ENCODE measurements around the gene HES7.
A peak's percentile ranks its signal among the peaks of the same experiment; 100 is the strongest.
"Not testable (repeated sequence)": the region's sequence is repeated elsewhere in the genome, so short reads cannot be mapped to it uniquely, and the experiment has no call there.

The HES7 gene

GRCh38 chr17:8087075-8087951 is 36.6 kb downstream of the HES7 start, which contains the start of gene ALOX12B:
TSS of gene ALOX12B (minus strand) at chr17:8087716. CDS start at chr17:8087442, 274 bp downstream.
- H3K27ac Mint-ChIP-seq = no peak within 1 kb of the TSS
- H3K36me3 Mint-ChIP-seq (ENCODE audit: low read depth) = no peaks in the 10 kb centered on the region
- no peak within 1 kb of the TSS for H3K4me3 Mint-ChIP-seq
- H3K27me3 Mint-ChIP-seq = peaks cover 12% of the 10 kb centered on the region
- H3K4me1 Mint-ChIP-seq (ENCODE audit: low read depth) = no peaks in the 10 kb centered on the region
- H3K9me3 Mint-ChIP-seq = no peaks in the 10 kb centered on the region

GRCh38 chr17:8084250-8084649 is 39.7 kb downstream of the HES7 start:
- Mint-ChIP-seq H3K9me3 (no peaks in the 10 kb centered on the region), H3K27ac (no peak overlapping the region), H3K36me3 (ENCODE audit: low read depth) (peaks cover 11% of the 10 kb centered on the region), H3K4me3 (no peak overlapping the region), H3K27me3 (peaks cover 7% of the 10 kb centered on the region), H3K4me1 (ENCODE audit: low read depth) (peaks cover 7% of the 10 kb centered on the region)

- no peaks in the 10 kb centered on the region for H3K27me3 Mint-ChIP-seq
- peaks cover 10% of the 10 kb centered on the region for H3K4me1 Mint-ChIP-seq (ENCODE audit: low read depth)
- H3K27ac Mint-ChIP-seq = no peak overlapping the region
- no peak overlapping the region for H3K4me3 Mint-ChIP-seq
- H3K9me3 Mint-ChIP-seq = no peaks in the 10 kb centered on the region
- H3K36me3 Mint-ChIP-seq (ENCODE audit: low read depth) = peaks cover 11% of the 10 kb centered on the region
Measured at GRCh38 chr17:8082292-8082691, 41.6 kb downstream of the HES7 start.

GRCh38 chr17:8081876-8082275 is 42.0 kb downstream of the HES7 start:
- Mint-ChIP-seq H3K27ac (no peak overlapping the region), H3K4me1 (ENCODE audit: low read depth) (peaks cover 10% of the 10 kb centered on the region), H3K9me3 (no peaks in the 10 kb centered on the region), H3K36me3 (ENCODE audit: low read depth) (peaks cover 11% of the 10 kb centered on the region), H3K4me3 (no peak overlapping the region), H3K27me3 (no peaks in the 10 kb centered on the region)

- peaks cover 11% of the 10 kb centered on the region for H3K36me3 Mint-ChIP-seq (ENCODE audit: low read depth)
- H3K4me1 Mint-ChIP-seq (ENCODE audit: low read depth) = peaks cover 10% of the 10 kb centered on the region
- H3K4me3 Mint-ChIP-seq = peak overlapping the region; percentile 94
- no peak overlapping the region for H3K27ac Mint-ChIP-seq
- H3K27me3 Mint-ChIP-seq = no peaks in the 10 kb centered on the region
- H3K9me3 Mint-ChIP-seq = no peaks in the 10 kb centered on the region
Measured at GRCh38 chr17:8080799-8081219, 43.1 kb downstream of the HES7 start.

- H3K4me1 Mint-ChIP-seq (ENCODE audit: low read depth) = peaks cover 10% of the 10 kb centered on the region
- peak overlapping the region; percentile 94 for H3K4me3 Mint-ChIP-seq
- H3K9me3 Mint-ChIP-seq = no peaks in the 10 kb centered on the region
- H3K27me3 Mint-ChIP-seq = peaks cover 1% of the 10 kb centered on the region
- peak overlapping the region; percentile 89 for H3K27ac Mint-ChIP-seq
- peaks cover 11% of the 10 kb centered on the region for H3K36me3 Mint-ChIP-seq (ENCODE audit: low read depth)
Measured at GRCh38 chr17:8080208-8080798, 43.6 kb downstream of the HES7 start.

- Mint-ChIP-seq H3K4me1 (ENCODE audit: low read depth) (peaks cover 10% of the 10 kb centered on the region), H3K4me3 (peak overlapping the region; percentile 94), H3K27ac (peak overlapping the region; percentile 89), H3K9me3 (no peaks in the 10 kb centered on the region), H3K27me3 (peaks cover 9% of the 10 kb centered on the region), H3K36me3 (ENCODE audit: low read depth) (peaks cover 11% of the 10 kb centered on the region)
Measured at GRCh38 chr17:8079291-8080207, 44.4 kb downstream of the HES7 start.

GRCh38 chr17:8077939-8078338 is 46.0 kb downstream of the HES7 start:
- peaks cover 11% of the 10 kb centered on the region for H3K36me3 Mint-ChIP-seq (ENCODE audit: low read depth)
- H3K4me3 Mint-ChIP-seq, H3K27ac Mint-ChIP-seq, H3K9me3 Mint-ChIP-seq: not testable (repeated sequence)
- peaks cover 24% of the 10 kb centered on the region for H3K4me1 Mint-ChIP-seq (ENCODE audit: low read depth)
- peaks cover 21% of the 10 kb centered on the region for H3K27me3 Mint-ChIP-seq

- peaks cover 32% of the 10 kb centered on the region for H3K4me1 Mint-ChIP-seq (ENCODE audit: low read depth)
- no peak overlapping the region for H3K4me3 Mint-ChIP-seq
- H3K36me3 Mint-ChIP-seq (ENCODE audit: low read depth) = peaks cover 8% of the 10 kb centered on the region
- no peak overlapping the region for H3K27ac Mint-ChIP-seq
- no peaks in the 10 kb centered on the region for H3K9me3 Mint-ChIP-seq
- peaks cover 32% of the 10 kb centered on the region for H3K27me3 Mint-ChIP-seq
Measured at GRCh38 chr17:8076502-8077266, 47.2 kb downstream of the HES7 start.

- Mint-ChIP-seq H3K27ac (no peak overlapping the region), H3K27me3 (peaks cover 40% of the 10 kb centered on the region), H3K4me1 (ENCODE audit: low read depth) (peaks cover 30% of the 10 kb centered on the region), H3K36me3 (ENCODE audit: low read depth) (no peaks in the 10 kb centered on the region), H3K4me3 (no peak overlapping the region), H3K9me3 (no peaks in the 10 kb centered on the region)
Measured at GRCh38 chr17:8075574-8076342, 48.1 kb downstream of the HES7 start.

GRCh38 chr17:8075081-8075480 is 48.8 kb downstream of the HES7 start:
- Mint-ChIP-seq H3K27me3 (peaks cover 45% of the 10 kb centered on the region), H3K4me1 (ENCODE audit: low read depth) (peaks cover 26% of the 10 kb centered on the region), H3K9me3 (no peaks in the 10 kb centered on the region), H3K36me3 (ENCODE audit: low read depth) (no peaks in the 10 kb centered on the region), H3K27ac (no peak overlapping the region), H3K4me3 (no peak overlapping the region)

GRCh38 chr17:8074554-8074953 is 49.4 kb downstream of the HES7 start:
- H3K27me3 Mint-ChIP-seq = peaks cover 45% of the 10 kb centered on the region
- peaks cover 26% of the 10 kb centered on the region for H3K4me1 Mint-ChIP-seq (ENCODE audit: low read depth)
- H3K4me3 Mint-ChIP-seq = no peak overlapping the region
- H3K9me3 Mint-ChIP-seq = no peaks in the 10 kb centered on the region
- no peaks in the 10 kb centered on the region for H3K36me3 Mint-ChIP-seq (ENCODE audit: low read depth)
- H3K27ac Mint-ChIP-seq = no peak overlapping the region

GRCh38 chr17:8073627-8074484 is 50.0 kb downstream of the HES7 start:
- H3K4me3 Mint-ChIP-seq = peak overlapping the region; percentile 71

More at GRCh38 chr17:8073627-8074484, 50.0 kb downstream of the HES7 start:
- Mint-ChIP-seq H3K36me3 (ENCODE audit: low read depth) (no peaks in the 10 kb centered on the region), H3K27ac (peak overlapping the region; percentile 63), H3K27me3 (peaks cover 45% of the 10 kb centered on the region), H3K4me1 (ENCODE audit: low read depth) (peaks cover 22% of the 10 kb centered on the region), H3K9me3 (no peaks in the 10 kb centered on the region)
